Measurements from ENCODE around the gene CHST5.
"Not testable (repeated sequence)": the region's sequence is repeated elsewhere in the genome, so short reads cannot be mapped to it uniquely, and the experiment has no call there.

Gene CHST5

GRCh38 chr16:75502916-75503605, 32.8 kb downstream of the CHST5 start:
- Histone ChIP-seq H3K4me3 (ENCODE audit: low read length) (no peak overlapping the region), H3K9ac (ENCODE audit: low read length) (no peak overlapping the region), H3K4me1 (ENCODE audit: low read length) (no peaks in the 10 kb centered on the region), H3K9me3 (ENCODE audit: insufficient read depth, low read length) (no peaks in the 10 kb centered on the region), H3K27me3 (ENCODE audit: low read depth, low read length) (peaks cover 17% of the 10 kb centered on the region), H3K27ac (ENCODE audit: low read length) (no peak overlapping the region), H3K79me2 (ENCODE audit: low read length) (no peaks in the 10 kb centered on the region), H3K36me3 (replicated peaks; ENCODE audit: low read depth, low read length) (no peaks in the 10 kb centered on the region), H3K4me2 (ENCODE audit: low read length) (no peak overlapping the region), H2AFZ (ENCODE audit: low read depth, low read length) (no peak overlapping the region), H4K20me1 (ENCODE audit: insufficient read depth, low read length) (no peaks in the 10 kb centered on the region)
- no peak for TF ChIP-seq EZH2phosphoT487 (IDR thresholded peaks at IDR 0.05; ENCODE audit: low read depth)
- no peak for TF ChIP-seq CTCF (IDR thresholded peaks at IDR 0.05; ENCODE audit: low read depth, low read length)

GRCh38 chr16:75501820-75502219, 34.1 kb downstream of the CHST5 start:
- H3K27me3 ChIP-seq (ENCODE audit: low read depth, low read length); H2AFZ ChIP-seq (ENCODE audit: low read depth, low read length); H4K20me1 ChIP-seq (ENCODE audit: insufficient read depth, low read length); H3K9ac ChIP-seq (ENCODE audit: low read length); H3K4me2 ChIP-seq (ENCODE audit: low read length); H3K27ac ChIP-seq (ENCODE audit: low read length); H3K4me3 ChIP-seq (ENCODE audit: low read length); H3K36me3 ChIP-seq (replicated peaks; ENCODE audit: low read depth, low read length); H3K79me2 ChIP-seq (ENCODE audit: low read length); H3K4me1 ChIP-seq (ENCODE audit: low read length); H3K9me3 ChIP-seq (ENCODE audit: insufficient read depth, low read length): not testable (repeated sequence)

GRCh38 chr16:75501359-75501758, 34.5 kb downstream of the CHST5 start:
- no peaks in the 10 kb centered on the region for H3K36me3 ChIP-seq (replicated peaks; ENCODE audit: low read depth, low read length)
- TF ChIP-seq CTCF (IDR thresholded peaks at IDR 0.05; ENCODE audit: low read depth, low read length) = no peak
- no peak for TF ChIP-seq EZH2phosphoT487 (IDR thresholded peaks at IDR 0.05; ENCODE audit: low read depth)
- H3K4me2 ChIP-seq (ENCODE audit: low read length) = no peak overlapping the region
- no peak overlapping the region for H2AFZ ChIP-seq (ENCODE audit: low read depth, low read length)
- H3K79me2 ChIP-seq (ENCODE audit: low read length) = no peaks in the 10 kb centered on the region
- H4K20me1 ChIP-seq (ENCODE audit: insufficient read depth, low read length) = no peaks in the 10 kb centered on the region
- no peak overlapping the region for H3K4me3 ChIP-seq (ENCODE audit: low read length)
- peaks cover 4% of the 10 kb centered on the region; the same call in 1 of the 2 replicates for H3K27me3 ChIP-seq (ENCODE audit: low read depth, low read length)
- no peaks in the 10 kb centered on the region for H3K9me3 ChIP-seq (ENCODE audit: insufficient read depth, low read length)
- H3K9ac ChIP-seq (ENCODE audit: low read length) = no peak overlapping the region
- H3K27ac ChIP-seq (ENCODE audit: low read length) = no peak overlapping the region
- no peaks in the 10 kb centered on the region for H3K4me1 ChIP-seq (ENCODE audit: low read length)

- not testable (repeated sequence) for H3K27ac ChIP-seq (ENCODE audit: low read length); H4K20me1 ChIP-seq (ENCODE audit: insufficient read depth, low read length); H3K27me3 ChIP-seq (ENCODE audit: low read depth, low read length); H3K79me2 ChIP-seq (ENCODE audit: low read length); H3K36me3 ChIP-seq (replicated peaks; ENCODE audit: low read depth, low read length); H3K4me3 ChIP-seq (ENCODE audit: low read length); H3K9me3 ChIP-seq (ENCODE audit: insufficient read depth, low read length); H2AFZ ChIP-seq (ENCODE audit: low read depth, low read length); H3K9ac ChIP-seq (ENCODE audit: low read length); H3K4me1 ChIP-seq (ENCODE audit: low read length); H3K4me2 ChIP-seq (ENCODE audit: low read length)
These were observed 37.1 kb downstream of the CHST5 start for GRCh38 chr16:75498605-75499322.

GRCh38 chr16:75497558-75497957, 38.4 kb downstream of the CHST5 start:
- no peak overlapping the region for H3K4me3 ChIP-seq (ENCODE audit: low read length)
- no peaks in the 10 kb centered on the region for H3K9me3 ChIP-seq (ENCODE audit: insufficient read depth, low read length)
- no peak overlapping the region for H2AFZ ChIP-seq (ENCODE audit: low read depth, low read length)
- H4K20me1 ChIP-seq (ENCODE audit: insufficient read depth, low read length) = no peaks in the 10 kb centered on the region
- no peak overlapping the region for H3K9ac ChIP-seq (ENCODE audit: low read length)
- no peaks in the 10 kb centered on the region for H3K79me2 ChIP-seq (ENCODE audit: low read length)
- no peaks in the 10 kb centered on the region for H3K36me3 ChIP-seq (replicated peaks; ENCODE audit: low read depth, low read length)
- H3K27ac ChIP-seq (ENCODE audit: low read length) = no peak overlapping the region
- H3K4me2 ChIP-seq (ENCODE audit: low read length) = no peak overlapping the region
- no peaks in the 10 kb centered on the region for H3K27me3 ChIP-seq (ENCODE audit: low read depth, low read length)
- H3K4me1 ChIP-seq (ENCODE audit: low read length) = no peaks in the 10 kb centered on the region
- no peak for TF ChIP-seq EZH2phosphoT487 (IDR thresholded peaks at IDR 0.05; ENCODE audit: low read depth)
- TF ChIP-seq CTCF (IDR thresholded peaks at IDR 0.05; ENCODE audit: low read depth, low read length) = no peak
